Measurements from ENCODE around the gene CAMSAP1.
"Not testable (repeated sequence)": the region's sequence is repeated elsewhere in the genome, so short reads cannot be mapped to it uniquely, and the experiment has no call there.

DNA sequence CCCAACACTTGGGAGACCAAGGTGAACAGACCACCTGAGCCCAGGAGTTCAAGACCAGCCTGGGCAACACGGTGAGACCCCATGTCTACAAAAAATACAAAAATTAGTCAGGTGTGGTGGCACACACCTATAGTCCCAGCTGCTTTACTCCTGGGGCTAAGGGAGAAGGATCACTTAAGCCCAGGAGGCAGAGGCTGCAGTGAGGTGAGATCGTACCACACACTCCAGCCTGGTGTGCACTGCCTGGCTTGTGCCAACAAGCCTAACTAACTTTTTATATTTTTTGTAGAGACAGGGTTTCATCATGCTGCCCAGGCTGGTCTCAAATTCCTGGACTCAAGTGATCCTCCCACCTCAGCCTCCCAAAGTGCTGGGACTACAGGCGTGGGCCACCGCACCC lies 43.5 kb upstream of the CAMSAP1 start:
- TF ChIP-seq EZH2 (IDR thresholded peaks at IDR 0.05; ENCODE audit: borderline replicate concordance, low read length); CTCF (IDR thresholded peaks at IDR 0.05; ENCODE audit: low read length): not testable (repeated sequence)
